K562 (cell line): ENCODE measurements around the gene LAT.

ENCODE experiments used
- CEBPB ChIP-seq: fragments of 450-650 bp; IDR thresholded peaks from 2 replicates; pipeline ENCODE4 v1.6.1; 2016; ENCODE audit warnings: missing genetic modification characterization, missing compliant biosample characterization
- TAF1 ChIP-seq: IDR thresholded peaks from 2 replicates; pipeline ENCODE4 v1.6.1; 2011; ENCODE audit warnings: mild to moderate bottlenecking, low read length, moderate library complexity; ENCODE audit not compliant: insufficient read depth, control insufficient read depth, severe bottlenecking; ENCODE audit errors: extremely low read depth
- USF2 ChIP-seq: sonication (generic); formaldehyde crosslinking; IDR thresholded peaks from 2 replicates; pipeline ENCODE4 v1.5.0; 2020; ENCODE audit warnings: missing genetic modification reagents
- ZFP36 ChIP-seq: fragments of 150-350 bp; IDR thresholded peaks from 2 replicates; pipeline ENCODE4 v1.6.1; 2018; ENCODE audit warnings: low read length, low read depth; ENCODE audit not compliant: partially characterized antibody
- ZNF354B ChIP-seq: fragments of 250-450 bp; sonication (Bioruptor Pico); IDR thresholded peaks from 2 replicates; pipeline ENCODE4 v1.4.0; 2020

DNA sequence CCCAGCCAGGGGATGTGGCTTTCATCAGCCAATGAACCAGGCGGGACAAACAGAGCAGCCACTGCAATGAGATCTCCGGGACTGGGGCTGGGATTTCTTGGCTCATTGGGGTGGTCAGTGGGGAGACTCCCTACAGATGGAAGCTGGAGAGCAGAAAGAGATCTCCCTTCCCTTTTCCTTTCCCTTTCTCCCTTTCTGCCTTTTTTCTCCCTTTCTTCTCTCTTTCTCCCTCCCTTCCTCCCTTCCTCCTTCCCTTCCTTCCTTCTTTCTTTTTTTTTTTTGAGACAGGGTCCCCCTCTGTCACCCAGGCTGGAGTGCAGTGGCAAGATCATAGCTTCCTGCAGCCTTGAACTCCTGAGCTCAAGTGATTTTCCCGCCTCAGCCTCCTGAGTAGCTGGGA lies 14.0 kb downstream of the LAT start:
- TF ChIP-seq TAF1 (no peak), USF2 (CRISPR knock-in tag) (no peak), ZFP36 (no peak), ZNF354B (CRISPR knock-in tag) (no peak), CEBPB (tag) (no peak)
